Keratinocyte (primary cell): ENCODE results near the gene TMEM187.

Source experiments
- CTCF ChIP-seq, 3 experiments: IDR thresholded peaks in 1 of 3; conservative IDR thresholded peaks in 1 of 3; optimal IDR thresholded peaks in 1 of 3; 2 replicates in 2 of 3; 3 replicates in 1 of 3; pipeline versions ENCODE3 to v1.5.1; 2011; ENCODE audit warnings: low read length in 3 of 3, mild to moderate bottlenecking in 3 of 3, moderate library complexity in 2 of 3, control low read depth in 1 of 3, inconsistent platforms in 1 of 3; ENCODE audit not compliant: insufficient read depth in 2 of 3; ENCODE audit errors: extremely low read depth in 1 of 3
- EZH2 ChIP-seq: IDR thresholded peaks from one replicate; pipeline ENCODE4 v1.6.1; 2012; ENCODE audit warnings: inconsistent platforms, mild to moderate bottlenecking, low read length, moderate library complexity

GRCh38 chrX:153983321-153983801 lies 10.8 kb downstream of the TMEM187 start:
- TF ChIP-seq CTCF (optimal IDR thresholded peaks at IDR 0.05 in 1 of 3, IDR thresholded peaks at IDR 0.05 in 1 of 3, conservative IDR thresholded peaks at IDR 0.05 in 1 of 3; ENCODE audit: extremely low read depth in 1 of 3, insufficient read depth in 2 of 3, low read length in 3 of 3) = no peak
- no peak for TF ChIP-seq EZH2
